GM19035 (cell line): ENCODE data around the gene TANGO2.
A peak's percentile ranks its signal among the peaks of the same experiment; 100 is the strongest.

Experiments used
- ATAC-seq: cut with Tn5 transposase; IDR thresholded peaks from one replicate; pipeline ENCODE4 v1.9.1; 2021; ENCODE audit not compliant: unreplicated experiment

Gene TANGO2

DNA sequence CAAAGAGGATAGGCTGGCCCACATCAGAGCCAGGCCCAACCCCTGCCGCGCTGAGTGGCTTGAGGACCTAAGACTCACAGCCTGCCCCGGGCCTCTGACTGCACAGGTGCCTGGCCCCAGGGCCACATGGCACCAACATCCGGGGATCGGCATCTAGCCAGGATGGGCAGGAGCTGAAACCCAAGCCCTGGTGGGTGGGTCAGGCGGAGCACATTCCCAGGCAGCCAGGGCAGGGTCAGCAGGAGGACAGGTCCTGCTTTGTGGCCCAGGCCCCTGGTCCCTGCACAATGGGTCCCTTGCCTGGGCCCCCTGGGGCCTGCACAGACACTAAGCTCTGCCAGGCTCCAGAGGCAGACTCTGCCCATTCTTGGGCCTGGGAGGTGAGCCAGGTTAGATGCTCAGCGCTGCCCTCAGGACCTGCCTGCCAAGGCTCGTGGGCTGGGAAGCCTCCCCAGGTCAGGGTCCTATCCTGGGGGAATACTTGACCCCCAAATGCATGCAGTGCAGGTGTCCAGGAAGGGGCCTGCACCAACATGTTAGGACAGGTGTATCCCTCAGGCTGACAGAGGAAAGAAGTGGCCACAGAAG, 37.8 kb upstream of the TANGO2 start:
- no peak for ATAC-seq

DNA sequence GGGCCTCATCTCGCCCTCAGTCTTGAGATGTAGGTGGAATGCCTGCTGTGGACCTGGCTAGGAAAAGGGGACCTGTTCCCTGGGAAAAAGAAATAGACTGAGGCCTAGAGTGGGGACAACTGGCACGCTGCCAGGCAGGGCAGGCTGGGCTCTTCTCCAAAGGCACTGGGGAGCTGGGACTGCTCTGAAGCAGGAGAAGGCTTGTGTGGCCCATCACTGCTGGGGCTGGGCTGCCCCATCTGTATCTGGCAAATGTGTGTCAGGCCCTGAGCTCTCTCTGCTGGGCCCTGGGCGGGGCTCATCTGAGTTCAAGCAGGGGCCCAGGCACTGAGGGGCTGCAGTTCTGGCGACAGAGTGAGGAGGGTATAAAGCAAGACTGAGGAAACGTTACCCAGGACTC, 37.2 kb upstream of the TANGO2 start:
- no peak for ATAC-seq

DNA sequence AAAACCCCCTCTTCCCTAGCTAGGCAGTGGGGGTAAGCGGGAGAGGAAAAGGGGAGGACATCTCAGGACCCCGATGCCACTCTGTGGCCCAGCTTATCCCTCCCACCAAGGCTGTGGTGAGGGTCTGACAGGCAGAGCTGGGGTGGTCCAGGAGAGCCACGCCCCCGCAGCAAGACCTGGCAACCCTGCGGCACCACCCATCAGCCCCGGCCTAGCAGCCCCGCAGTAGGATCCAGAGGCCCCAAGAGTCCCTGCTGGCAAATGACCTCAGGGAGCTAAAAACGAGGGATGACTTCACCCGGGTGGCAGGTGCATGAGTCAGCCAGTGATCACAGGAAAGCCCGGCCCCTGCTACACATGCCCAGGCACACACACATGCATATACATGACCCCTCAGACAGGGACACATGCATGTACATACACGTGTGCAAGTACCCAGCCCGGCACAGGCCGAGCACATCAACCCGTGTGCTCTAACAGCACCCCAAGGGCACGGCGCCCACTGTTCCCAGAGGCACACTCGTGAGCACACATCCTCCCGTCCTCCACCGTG, 36.6 kb upstream of the TANGO2 start:
- no peak for ATAC-seq

DNA sequence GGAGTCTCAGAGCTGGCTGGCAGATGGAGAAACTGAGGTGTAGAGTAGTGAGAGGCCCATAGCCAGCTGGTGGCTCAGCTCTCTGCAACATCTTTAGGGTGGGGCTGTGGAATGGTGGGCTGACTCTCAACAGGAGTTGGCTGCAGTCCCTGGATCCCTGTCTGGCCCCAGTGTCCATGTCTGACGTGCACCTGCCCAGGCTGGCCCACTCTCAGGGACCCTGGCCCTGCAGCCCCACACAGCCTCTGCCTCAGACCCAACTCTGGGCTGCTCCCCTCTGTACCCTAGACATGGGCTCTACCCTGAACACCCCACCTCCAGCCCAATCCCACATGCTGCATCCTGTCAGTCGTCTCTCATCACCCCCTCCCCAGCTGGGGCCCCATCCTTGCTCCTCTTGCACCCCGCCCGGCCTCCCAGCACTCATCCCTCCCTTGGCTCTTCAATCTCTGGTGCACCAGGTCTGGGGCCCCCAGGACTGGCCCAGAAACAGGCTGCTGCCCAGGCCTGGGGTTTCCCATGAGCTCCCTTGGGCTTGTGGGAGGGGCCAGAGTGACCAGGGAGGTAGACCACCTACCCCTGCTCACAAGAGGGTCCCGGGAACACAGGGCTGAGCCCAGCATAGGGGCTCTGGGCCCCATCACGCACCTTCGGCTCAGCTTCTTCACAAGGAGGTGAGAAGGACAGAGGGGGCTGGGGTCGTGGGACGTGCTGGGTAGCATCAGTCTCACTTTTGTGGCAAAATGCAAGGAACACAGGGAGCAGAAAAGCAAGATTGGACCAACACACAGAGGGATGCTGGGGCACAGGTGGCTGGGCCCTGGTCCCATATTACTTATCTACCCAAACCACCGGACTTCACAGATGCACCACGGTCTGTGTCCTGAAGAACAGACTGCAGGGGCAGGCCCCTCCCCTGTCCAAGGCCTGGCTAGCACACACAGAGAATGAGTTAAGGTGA, 35.8 kb upstream of the TANGO2 start:
- no peak for ATAC-seq

- ATAC-seq, result no peak
Measured at GRCh38 chr22:19986011-19986409, 34.9 kb upstream of the TANGO2 start.

GRCh38 chr22:19986410-19987341, 34.2 kb upstream of the TANGO2 start:
- peak; percentile 61 for ATAC-seq

GRCh38 chr22:19987394-19988306, 33.3 kb upstream of the TANGO2 start:
- no peak for ATAC-seq

DNA sequence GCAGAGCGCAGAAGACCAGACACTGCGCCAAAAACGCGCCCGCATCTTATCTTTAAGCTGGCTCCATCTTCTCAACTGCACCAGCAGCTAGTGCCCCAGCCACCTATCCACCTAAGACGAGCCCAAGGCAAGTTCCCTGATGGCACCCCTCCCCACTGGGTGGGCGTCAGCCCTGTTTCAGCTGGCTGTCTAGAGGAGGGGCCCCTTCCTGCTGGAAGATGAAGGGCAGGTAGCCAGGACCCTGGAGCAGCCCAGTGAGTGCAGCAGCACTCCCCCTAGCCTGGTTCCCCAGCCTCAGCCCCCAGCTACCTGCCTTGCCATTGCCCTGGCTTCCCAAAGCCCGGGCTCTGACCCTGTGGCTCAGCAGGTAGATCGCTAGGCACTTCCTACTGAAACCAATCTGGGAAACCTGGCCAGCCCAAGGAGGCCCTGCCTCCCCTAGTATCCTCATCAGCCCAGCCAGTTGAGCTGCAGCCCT, 32.5 kb upstream of the TANGO2 start:
- no peak for ATAC-seq

DNA sequence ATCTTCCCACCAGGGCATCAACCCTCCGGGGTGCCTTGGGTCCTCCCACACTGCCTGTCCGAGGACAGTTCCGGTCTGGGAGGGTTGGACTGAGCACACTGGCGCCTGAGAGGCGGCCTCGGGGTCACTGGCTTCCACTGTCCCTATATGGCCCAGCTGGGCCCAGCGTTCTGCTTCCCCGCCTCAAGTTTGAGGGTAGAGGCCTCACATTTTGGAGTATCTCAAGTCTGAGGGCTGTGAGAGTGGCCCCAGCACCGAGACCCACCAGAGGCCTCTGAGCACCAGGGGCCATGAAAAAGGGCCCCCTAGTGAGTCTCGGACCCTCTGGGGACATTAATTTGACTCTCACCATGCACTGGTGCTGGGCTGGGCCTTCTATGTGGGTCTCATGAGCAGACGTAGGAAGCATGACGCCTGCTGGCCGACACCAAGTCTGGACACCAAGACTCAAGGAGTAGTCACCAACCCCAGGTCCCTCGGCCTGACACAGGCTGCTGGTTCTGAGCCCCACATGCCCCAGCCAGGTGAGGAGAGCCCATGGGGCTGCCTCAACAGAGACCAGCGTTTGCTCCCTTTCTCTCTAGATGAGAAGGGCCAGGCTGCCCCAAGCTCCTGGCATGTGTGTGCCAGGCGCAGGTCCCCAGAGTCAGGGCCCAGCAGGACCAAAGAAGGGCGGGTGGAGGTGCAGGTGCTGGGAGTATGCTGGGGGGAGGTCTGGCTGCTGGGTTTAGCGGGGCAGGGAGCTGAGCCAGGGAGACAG, 31.8 kb upstream of the TANGO2 start:
- no peak for ATAC-seq

DNA sequence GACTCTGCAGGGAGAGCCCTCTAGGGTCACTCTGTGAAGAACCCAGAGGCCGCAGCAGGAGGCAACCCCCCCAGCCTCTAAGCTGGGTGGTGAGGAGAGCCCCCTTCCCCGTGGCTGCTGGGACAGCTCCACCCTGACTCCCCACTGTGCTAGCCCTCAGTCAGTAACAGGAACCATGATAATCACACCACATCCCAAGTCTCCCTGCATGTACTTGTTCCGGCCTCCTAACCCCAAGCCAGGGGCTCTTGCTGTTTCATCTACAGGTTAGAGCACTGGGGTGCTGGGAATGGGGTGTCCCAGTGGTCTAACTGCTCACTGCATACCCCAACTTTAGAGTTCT, 31.2 kb upstream of the TANGO2 start:
- no peak for ATAC-seq

DNA sequence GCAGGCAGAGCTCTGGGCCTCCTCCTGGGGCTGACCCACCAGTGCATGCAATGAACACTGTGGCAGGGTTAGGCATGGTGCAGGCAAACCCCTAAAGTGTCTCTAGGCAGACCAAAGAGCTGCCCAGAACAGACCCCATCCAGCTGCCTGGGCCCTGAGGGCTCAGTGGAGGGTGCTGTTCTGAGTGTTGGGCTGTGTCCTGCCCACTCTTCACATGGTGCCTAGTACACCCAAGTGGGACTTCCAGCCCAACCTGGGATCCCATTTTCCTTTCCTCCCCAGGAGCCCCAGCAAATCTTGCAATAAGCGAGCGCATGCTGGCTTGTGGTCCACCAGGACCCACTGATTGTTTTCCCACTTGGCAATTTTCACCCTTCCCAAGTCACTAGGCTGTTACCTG, 30.7 kb upstream of the TANGO2 start:
- no peak for ATAC-seq

- ATAC-seq, result no peak
Measured at GRCh38 chr22:19990609-19991394, 30.1 kb upstream of the TANGO2 start.

GRCh38 chr22:19991395-19991644, 29.6 kb upstream of the TANGO2 start:
- no peak for ATAC-seq

DNA sequence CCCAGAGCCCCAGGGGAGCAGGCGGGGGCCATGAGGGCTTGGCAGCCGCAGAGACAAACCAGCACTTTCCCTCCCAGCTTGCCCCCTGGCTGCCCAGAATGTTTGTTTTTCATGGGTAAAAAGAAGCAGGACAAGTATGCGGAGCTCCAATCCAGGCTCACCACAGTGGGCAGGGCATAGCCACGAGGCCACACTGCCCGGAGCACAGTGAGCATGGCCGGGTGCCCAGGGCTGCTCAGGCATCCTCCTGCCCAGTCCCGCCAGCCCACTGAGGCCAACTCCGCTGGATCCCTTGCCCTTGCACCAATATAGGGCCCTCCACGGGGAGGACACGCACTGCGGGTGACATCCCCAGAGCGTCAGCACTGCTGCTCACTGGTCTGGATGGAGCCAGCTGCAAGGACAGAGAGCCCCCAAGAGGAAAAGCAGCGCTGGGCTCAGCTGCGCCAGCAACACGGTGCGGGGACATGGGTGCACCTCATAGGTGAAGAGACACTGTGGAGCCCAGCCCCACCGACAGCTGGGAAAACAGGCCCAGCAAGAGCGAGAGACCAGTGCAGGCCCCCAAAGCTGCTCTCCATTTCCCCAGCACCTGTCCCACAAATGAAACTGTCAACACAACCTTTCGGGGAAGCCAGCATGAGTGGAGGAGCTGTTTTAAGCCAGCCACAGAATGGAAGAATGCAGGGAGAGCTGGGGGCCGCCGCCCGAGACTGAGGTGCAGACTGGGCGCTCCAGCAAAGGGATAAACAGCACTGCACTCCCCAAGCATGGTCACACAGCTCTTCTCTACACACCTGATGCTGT, 29.1 kb upstream of the TANGO2 start:
- no peak for ATAC-seq

- no peak for ATAC-seq
Measured at GRCh38 chr22:19992481-19992911, 28.4 kb upstream of the TANGO2 start.

GRCh38 chr22:19992921-19993355, 28.0 kb upstream of the TANGO2 start:
- ATAC-seq, result no peak

DNA sequence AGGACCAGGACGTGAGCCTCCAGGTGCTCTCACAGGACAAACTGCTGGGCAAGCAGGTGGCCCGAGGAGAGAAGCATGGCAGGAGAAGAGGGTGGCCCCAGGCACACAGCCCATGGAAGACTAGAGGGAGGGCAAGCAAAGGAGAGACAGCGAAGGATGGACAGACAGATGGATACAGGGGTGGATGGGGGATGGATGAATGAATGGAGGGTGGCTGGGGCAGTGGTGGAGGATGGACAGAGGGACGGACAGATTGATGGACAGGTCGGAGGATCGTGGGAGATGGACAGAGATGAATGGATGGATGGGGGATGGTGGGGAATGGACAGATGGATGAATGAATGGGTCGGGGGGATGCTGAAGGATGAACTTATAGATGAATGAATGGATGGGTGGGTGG, 27.0 kb upstream of the TANGO2 start:
- ATAC-seq, result no peak
